Natural killer cell (primary cell): ENCODE measurements around the gene EIF5AL1. TPM values are rescaled to one million over a fixed set of nuclear protein-coding genes. Genes with fewer than 3 reads are reported as not detected.
"Not testable (repeated sequence)": the region's sequence is repeated elsewhere in the genome, so short reads cannot be mapped to it uniquely, and the experiment has no call there.

Experiments
- ATAC-seq, 3 donors: fragments of 150-1000 bp in 2 of 3; fragments of 200-7000 bp in 1 of 3; cut with Tn5 transposase; 1 replicate in 1 of 3; 2 replicates in 2 of 3; pipeline ENCODE4 v1.10.0; 2021; ENCODE audit warnings: mild to moderate bottlenecking in 2 of 3, moderate library complexity in 2 of 3
- DNase-seq, 2 donors: peaks; one replicate each; pipeline versions ENCODE4 v3.0.0 to v3.0.0-alpha.2; 2013 to 2021; ENCODE audit warnings: mixed read lengths in 1 of 2
- H3K27ac ChIP-seq: one replicate; pipeline ENCODE4 v1.5.1; 2013; ENCODE audit warnings: mild to moderate bottlenecking, low read length
- H3K27me3 ChIP-seq: one replicate; pipeline ENCODE4 v1.6.1; 2013; ENCODE audit warnings: low read length; ENCODE audit not compliant: control insufficient read depth, insufficient read depth
- H3K36me3 ChIP-seq: one replicate; pipeline ENCODE4 v1.6.1; 2013; ENCODE audit warnings: low read length; ENCODE audit not compliant: control insufficient read depth, insufficient read depth
- H3K4me1 ChIP-seq: one replicate; pipeline ENCODE4 v1.6.1; 2013; ENCODE audit warnings: low read length; ENCODE audit not compliant: control insufficient read depth, insufficient read depth
- H3K4me3 ChIP-seq: one replicate; pipeline ENCODE4 v1.5.1; 2013; ENCODE audit warnings: low read length
- H3K9me3 ChIP-seq: one replicate; pipeline ENCODE4 v1.6.1; 2013; ENCODE audit warnings: low read length; ENCODE audit not compliant: control insufficient read depth, insufficient read depth
- H3K27ac Mint-ChIP-seq, 2 donors: one replicate each; pipeline ENCODE4 v1.8.0; 2022; ENCODE audit warnings: mild to moderate bottlenecking in 2 of 2, mixed read lengths in 2 of 2, moderate library complexity in 1 of 2
- H3K27me3 Mint-ChIP-seq, 2 donors: one replicate each; pipeline ENCODE4 v1.8.0; 2022; ENCODE audit warnings: low read depth in 2 of 2, mixed read lengths in 2 of 2
- H3K36me3 Mint-ChIP-seq: one replicate; pipeline ENCODE4 v1.8.0; 2022; ENCODE audit warnings: mixed read lengths
- H3K4me1 Mint-ChIP-seq, 2 donors: one replicate each; pipeline ENCODE4 v1.8.0; 2022; ENCODE audit warnings: mixed read lengths in 2 of 2
- H3K4me3 Mint-ChIP-seq: one replicate; pipeline ENCODE4 v1.8.0; 2022; ENCODE audit warnings: mild to moderate bottlenecking, moderate library complexity, mixed read lengths
- H3K9me3 Mint-ChIP-seq, 2 donors: one replicate each; pipeline ENCODE4 v1.8.0; 2022; ENCODE audit warnings: mixed read lengths in 2 of 2
- CTCF ChIP-seq: fragments of 200-600 bp; IDR thresholded peaks from one replicate; pipeline ENCODE4 v1.8.0; 2022; ENCODE audit warnings: antibody characterized with exemption
- whole genome bisulfite sequencing: methylation state at CpG from one replicate; pipeline ENCODE4 v1.1.7; 2013; ENCODE audit warnings: missing lambda C conversion rate; ENCODE audit not compliant: insufficient coverage; 5-methylcytosine and 5-hydroxymethylcytosine counted together
- intact Hi-C: fragments of 100-400 bp; cut with micrococcal nuclease; formaldehyde crosslinking; loops from one replicate; pipeline ENCODE4 v1.14.2; 2022
- total RNA-seq, 4 donors: library from RNA; stranded (reverse); fragments of 120-200 nt in 1 of 4; gene quantifications; one replicate each; pipeline versions ENCODE4 v1.2.3 to v1.2.4, GENCODE V29; 2013 to 2022

EIF5AL1 gene
- total RNA-seq = 1 to 10 TPM in 1 of 3 donors, under 1 TPM in 2; 0.13 to 2.0 (median 0.14) TPM
- total RNA-seq (2013) = 0.23 TPM

GRCh38 chr10:79511891-79512583, at the start of gene EIF5AL1:
TSS of gene EIF5AL1 (plus strand) at chr10:79512533. CDS start at chr10:79512650, 117 bp downstream.
- H3K4me1 Mint-ChIP-seq = not testable (repeated sequence)
- 94% methylated on average over 3 of the region's 17 CpGs for WGBS

GRCh38 chr10:79463578-79464496, 48.5 kb upstream of the EIF5AL1 start:
- Mint-ChIP-seq H3K4me1 (no peaks in the 10 kb centered on the region), H3K27me3 (peaks cover 0 to 2% of the 10 kb centered on the region in 2 donors), H3K36me3 (no peaks in the 10 kb centered on the region), H3K27ac (no peak overlapping the region), H3K9me3 (no peaks in the 10 kb centered on the region), H3K4me3 (no peak overlapping the region)
- no peak for TF ChIP-seq CTCF
- Histone ChIP-seq H3K27me3 (no peaks in the 10 kb centered on the region), H3K36me3 (no peaks in the 10 kb centered on the region), H3K4me3 (no peak overlapping the region), H3K27ac (no peak overlapping the region), H3K4me1 (no peaks in the 10 kb centered on the region), H3K9me3 (no peaks in the 10 kb centered on the region)
- no peak for ATAC-seq
- no peak for DNase-seq
- intact Hi-C loops = no loop called here
- WGBS = 84% methylated on average over 10 of the region's 10 CpGs

More at GRCh38 chr10:79511891-79512583, at the start of gene EIF5AL1:
- intact Hi-C loops, H3K27ac ChIP-seq, H3K9me3 ChIP-seq, H3K27me3 ChIP-seq, H3K4me3 ChIP-seq, H3K4me3 Mint-ChIP-seq, H3K36me3 Mint-ChIP-seq, H3K9me3 Mint-ChIP-seq, H3K4me1 ChIP-seq, ATAC-seq, H3K27ac Mint-ChIP-seq, DNase-seq, H3K36me3 ChIP-seq: not testable (repeated sequence)
- peaks cover 10 to 20% of the 10 kb centered on the region in 2 donors for H3K27me3 Mint-ChIP-seq

- Mint-ChIP-seq H3K36me3 (no peaks in the 10 kb centered on the region), H3K27ac (no peak overlapping the region), H3K9me3 (no peaks in the 10 kb centered on the region), H3K4me1 (no peaks in the 10 kb centered on the region), H3K27me3 (no peaks in the 10 kb centered on the region), H3K4me3 (no peak overlapping the region)
- DNase-seq = no peak
- intact Hi-C loops = no loop called here
- H3K4me1 ChIP-seq = no peaks in the 10 kb centered on the region
- no peak for ATAC-seq
- H3K36me3 ChIP-seq = no peaks in the 10 kb centered on the region
- no peaks in the 10 kb centered on the region for H3K9me3 ChIP-seq
- 95% methylated on average over 3 of the region's 3 CpGs for WGBS
- H3K27me3 ChIP-seq = no peaks in the 10 kb centered on the region
- H3K27ac ChIP-seq = no peak overlapping the region
- H3K4me3 ChIP-seq = no peak overlapping the region
- no peak for TF ChIP-seq CTCF
Observed at GRCh38 chr10:79465341-79465740, 47.0 kb upstream of the EIF5AL1 start.

GRCh38 chr10:79468015-79468560, 44.2 kb upstream of the EIF5AL1 start:
- no peaks in the 10 kb centered on the region for H3K4me1 ChIP-seq
- H3K27me3 ChIP-seq = no peaks in the 10 kb centered on the region
- TF ChIP-seq CTCF = no peak
- 71% methylated on average over 3 of the region's 3 CpGs for WGBS
- no peak for DNase-seq
- Mint-ChIP-seq H3K4me1 (no peaks in the 10 kb centered on the region), H3K4me3 (no peak overlapping the region), H3K27me3 (peaks cover 0 to 3% of the 10 kb centered on the region in 2 donors), H3K9me3 (no peaks in the 10 kb centered on the region), H3K27ac (no peak overlapping the region), H3K36me3 (no peaks in the 10 kb centered on the region)
- no peaks in the 10 kb centered on the region for H3K36me3 ChIP-seq
- no peak overlapping the region for H3K4me3 ChIP-seq
- H3K27ac ChIP-seq = no peak overlapping the region
- intact Hi-C loops = no loop called here
- no peak for ATAC-seq
- no peaks in the 10 kb centered on the region for H3K9me3 ChIP-seq
